Panc1 (cell line): ENCODE data around the gene DACH1. TPM values are rescaled to one million over a fixed set of nuclear protein-coding genes. Genes with fewer than 3 reads are reported as not detected.

Source experiments
- ATAC-seq: fragments of 200-7000 bp; cut with Tn5 transposase; 2 replicates; pipeline ENCODE4 v1.9.1; 2020; ENCODE audit warnings: mild to moderate bottlenecking, moderate library complexity
- BruUV-seq: library from RNA; stranded (reverse); fragments of 400-500 nt; replicated peaks from 2 replicates; lab custom pipeline; 2021; lab: Mats Ljungman, UMichigan
- CTCF ChIA-PET: fragments of 300-600 bp; sonication (Branson Sonifier 250); formaldehyde crosslinking; loops from one replicate; lab custom pipeline; 2022; ENCODE audit warnings: antibody characterized with exemption; lab: Charles Lee
- POLR2A ChIA-PET: fragments of 300-600 bp; sonication (Branson Sonifier 250); formaldehyde crosslinking; loops from one replicate; lab custom pipeline; 2022; ENCODE audit warnings: antibody characterized with exemption; lab: Charles Lee
- DNase-seq: peaks from one replicate; pipeline ENCODE4 v3.0.0-alpha.2; 2010; ENCODE audit warnings: low read depth, low spot score
- H3K27ac ChIP-seq: 2 replicates; pipeline ENCODE4 v1.5.1; 2011; ENCODE audit warnings: mild to moderate bottlenecking, low read length, inconsistent platforms
- H3K27me3 ChIP-seq: fragments of 200-500 bp; sonication (Bioruptor generic); 2 replicates; pipeline ENCODE4 v1.6.0; 2014; ENCODE audit warnings: low read length, inconsistent platforms; ENCODE audit not compliant: control insufficient read depth, insufficient read depth
- H3K36me3 ChIP-seq: fragments of 200-500 bp; sonication (Bioruptor generic); 2 replicates; pipeline ENCODE4 v1.5.1; 2014; ENCODE audit warnings: inconsistent platforms, mild to moderate bottlenecking, low read length, moderate library complexity; ENCODE audit not compliant: control insufficient read depth, insufficient read depth
- H3K4me1 ChIP-seq: 2 replicates; pipeline ENCODE4 v1.5.1; 2011; ENCODE audit warnings: inconsistent platforms, mild to moderate bottlenecking, low read length, moderate library complexity; ENCODE audit not compliant: control insufficient read depth, insufficient read depth
- H3K4me3 ChIP-seq, 2 experiments: 2 replicates each; pipeline ENCODE4 v1.5.1; 2011 to 2012; ENCODE audit warnings: low read depth in 2 of 2, low read length in 2 of 2, mild to moderate bottlenecking in 2 of 2, inconsistent platforms in 1 of 2, moderate library complexity in 1 of 2
- H3K9me3 ChIP-seq: fragments of 200-500 bp; sonication (Bioruptor generic); 2 replicates; pipeline ENCODE4 v1.5.1; 2014; ENCODE audit warnings: low read depth, mild to moderate bottlenecking, inconsistent platforms, low read length, moderate library complexity; ENCODE audit not compliant: control insufficient read depth, insufficient read depth
- CTCF ChIP-seq: fragments of 450-650 bp; IDR thresholded peaks from 2 replicates; pipeline ENCODE4 v1.5.1; 2017; ENCODE audit warnings: mild to moderate bottlenecking
- POLR2AphosphoS5 ChIP-seq: IDR thresholded peaks from 2 replicates; pipeline ENCODE4 v1.6.1; 2012; ENCODE audit warnings: mild to moderate bottlenecking, low read depth, low read length, moderate library complexity
- REST ChIP-seq, 2 experiments: IDR thresholded peaks; 2 replicates each; pipeline ENCODE4 v1.6.1; 2011 to 2012; ENCODE audit warnings: low read depth in 2 of 2, control low read depth in 1 of 2, low read length in 1 of 2, mild to moderate bottlenecking in 1 of 2, moderate library complexity in 1 of 2; ENCODE audit not compliant: insufficient read depth in 1 of 2
- SIN3A ChIP-seq: IDR thresholded peaks from 2 replicates; pipeline ENCODE4 v1.6.1; 2012; ENCODE audit warnings: low read depth, mild to moderate bottlenecking, low read length, moderate library complexity, borderline replicate concordance; ENCODE audit not compliant: insufficient read depth
- TCF7L2 ChIP-seq: IDR thresholded peaks from 2 replicates; pipeline ENCODE4 v1.6.1; 2011; ENCODE audit warnings: mild to moderate bottlenecking, low read depth, low read length, inconsistent platforms
- in situ Hi-C: cut with HindIII; loops from 2 replicates; pipeline ENCODE4 v1.10.0; 2016; ENCODE audit warnings: low sequenced_read_pairs, low pct_unique_long_range_greater_than_20kb
- intact Hi-C: fragments of 100-400 bp; cut with micrococcal nuclease; formaldehyde crosslinking; loops from one replicate; pipeline ENCODE4 v1.10.0; 2022; ENCODE audit not compliant: unreplicated experiment
- total RNA-seq: library from RNA; stranded (reverse); gene quantifications from one replicate; pipeline ENCODE4 v1.2.1, GENCODE V29; 2021; ENCODE audit not compliant: unreplicated experiment

Gene DACH1
- total RNA-seq, 1 experiment from 2014 or later, result 0.54 TPM

GRCh38 chr13:71513411-71514033, 353.5 kb downstream of the DACH1 start:
- intact Hi-C loops (no loop called here), in situ Hi-C loops (no loop called here)
- H3K36me3 ChIP-seq, result no peaks in the 10 kb centered on the region
- CTCF ChIA-PET, result no interaction called here
- H3K9me3 ChIP-seq, result no peaks in the 10 kb centered on the region
- no peak overlapping the region for H3K27ac ChIP-seq
- POLR2A ChIA-PET, result no interaction called here
- BruUV-seq, result no TSS peak
- no peak overlapping the region for H3K4me3 ChIP-seq
- no peaks in the 10 kb centered on the region for H3K4me1 ChIP-seq
- H3K27me3 ChIP-seq, result no peaks in the 10 kb centered on the region
- TF ChIP-seq TCF7L2 (no peak), CTCF (no peak), REST (IDR thresholded peaks at IDR 0.05; ENCODE audit: insufficient read depth in 1 of 2, low read depth in 2 of 2, low read length in 1 of 2) (no peak), POLR2AphosphoS5 (no peak), SIN3A (no peak)
- DNase-seq, result no peak
- ATAC-seq, result no peak

- DNase-seq (no peak), ATAC-seq (no peak)
- CTCF ChIA-PET, result no interaction called here
- Histone ChIP-seq H3K9me3 (no peaks in the 10 kb centered on the region), H3K4me3 (no peak overlapping the region), H3K27ac (no peak overlapping the region), H3K4me1 (no peaks in the 10 kb centered on the region), H3K27me3 (no peaks in the 10 kb centered on the region), H3K36me3 (no peaks in the 10 kb centered on the region)
- POLR2A ChIA-PET, result no interaction called here
- no TSS peak for BruUV-seq
- intact Hi-C loops, result no loop called here
- in situ Hi-C loops, result no loop called here
- TF ChIP-seq CTCF, result no peak
- TF ChIP-seq REST (IDR thresholded peaks at IDR 0.05; ENCODE audit: insufficient read depth in 1 of 2, low read depth in 2 of 2, low read length in 1 of 2), result no peak
- no peak for TF ChIP-seq POLR2AphosphoS5
- TF ChIP-seq TCF7L2, result no peak
- no peak for TF ChIP-seq SIN3A
Observed at GRCh38 chr13:71503781-71504180, 363.2 kb downstream of the DACH1 start.
